H9 (cell line): ENCODE measurements around the gene RGS14. TPM values are rescaled to one million over a fixed set of nuclear protein-coding genes. Genes with fewer than 3 reads are reported as not detected.

ENCODE experiments used
- DNase-seq: peaks from one replicate; pipeline ENCODE4 v3.0.0-alpha.2; 2017
- H2AFZ ChIP-seq: one replicate; pipeline ENCODE4 v1.6.1; 2013; ENCODE audit warnings: mild to moderate bottlenecking, low read length, control low read depth, moderate library complexity
- H2AK5ac ChIP-seq: 2 replicates; pipeline ENCODE4 v1.6.1; 2013; ENCODE audit warnings: low read length, control low read depth, mixed read lengths; ENCODE audit not compliant: insufficient read length
- H2BK120ac ChIP-seq: one replicate; pipeline ENCODE4 v1.6.1; 2013; ENCODE audit warnings: low read depth, mild to moderate bottlenecking, low read length, control low read depth, inconsistent platforms; ENCODE audit not compliant: poor library complexity, severe bottlenecking
- H2BK12ac ChIP-seq: 2 replicates; pipeline ENCODE4 v1.6.1; 2013; ENCODE audit warnings: low read length, control low read depth, mixed read lengths, low read depth; ENCODE audit not compliant: insufficient read length
- H2BK15ac ChIP-seq: 2 replicates; pipeline ENCODE4 v1.6.1; 2013; ENCODE audit warnings: low read depth, low read length, control low read depth
- H2BK20ac ChIP-seq: one replicate; pipeline ENCODE4 v1.6.1; 2013; ENCODE audit warnings: low read depth, mild to moderate bottlenecking, low read length, control low read depth, inconsistent platforms; ENCODE audit not compliant: poor library complexity, severe bottlenecking
- H2BK5ac ChIP-seq: 2 replicates; pipeline ENCODE4 v1.6.1; 2013; ENCODE audit warnings: low read length, control low read depth, mixed read lengths; ENCODE audit not compliant: insufficient read length
- H3K14ac ChIP-seq: 2 replicates; pipeline ENCODE4 v1.6.1; 2013; ENCODE audit warnings: low read length, control low read depth; ENCODE audit not compliant: insufficient read depth
- H3K18ac ChIP-seq: 2 replicates; pipeline ENCODE4 v1.6.1; 2013; ENCODE audit warnings: low read depth, mild to moderate bottlenecking, mixed read lengths, low read length, control low read depth; ENCODE audit not compliant: insufficient read length
- H3K23ac ChIP-seq: 2 replicates; pipeline ENCODE4 v1.6.1; 2013; ENCODE audit warnings: low read length, control low read depth, mixed read lengths, low read depth; ENCODE audit not compliant: insufficient read length
- H3K23me2 ChIP-seq: 2 replicates; pipeline ENCODE4 v1.6.1; 2013; ENCODE audit warnings: low read depth, mild to moderate bottlenecking, mixed read lengths, low read length, control low read depth; ENCODE audit not compliant: insufficient read length, poor library complexity, severe bottlenecking
- H3K27ac ChIP-seq: 2 replicates; pipeline ENCODE4 v1.5.1; 2013; ENCODE audit warnings: low read length, control low read depth, mixed read lengths, low read depth; ENCODE audit not compliant: insufficient read length
- H3K27me3 ChIP-seq: 2 replicates; pipeline ENCODE4 v1.6.1; 2013; ENCODE audit warnings: low read length, control low read depth, inconsistent platforms; ENCODE audit not compliant: insufficient read depth
- H3K4ac ChIP-seq: 2 replicates; pipeline ENCODE4 v1.6.1; 2013; ENCODE audit warnings: low read depth, mild to moderate bottlenecking, control low read depth, inconsistent platforms, low read length, moderate library complexity
- H3K4me1 ChIP-seq: 2 replicates; pipeline ENCODE4 v1.6.1; 2013; ENCODE audit warnings: low read length, control low read depth, inconsistent platforms; ENCODE audit not compliant: insufficient read depth
- H3K4me2 ChIP-seq: 2 replicates; pipeline ENCODE4 v1.6.1; 2013; ENCODE audit warnings: low read length, control low read depth, mixed read lengths; ENCODE audit not compliant: insufficient read length, insufficient read depth
- H3K56ac ChIP-seq: 2 replicates; pipeline ENCODE4 v1.6.1; 2013; ENCODE audit warnings: low read depth, mild to moderate bottlenecking, mixed read lengths, low read length, control low read depth; ENCODE audit not compliant: insufficient read length
- H3K79me1 ChIP-seq: 2 replicates; pipeline ENCODE4 v1.6.1; 2013; ENCODE audit warnings: low read depth, mild to moderate bottlenecking, moderate library complexity, low read length, control low read depth, inconsistent platforms; ENCODE audit not compliant: insufficient read depth, poor library complexity, severe bottlenecking
- H3K79me2 ChIP-seq: 2 replicates; pipeline ENCODE4 v1.6.1; 2013; ENCODE audit warnings: low read length, control low read depth, inconsistent platforms; ENCODE audit not compliant: insufficient read depth
- H3K9ac ChIP-seq: 2 replicates; pipeline ENCODE4 v1.6.1; 2013; ENCODE audit warnings: low read length, control low read depth, mixed read lengths; ENCODE audit not compliant: insufficient read length; ENCODE audit errors: extremely low read depth
- H3K9me3 ChIP-seq: one replicate; pipeline ENCODE4 v1.6.1; 2013; ENCODE audit warnings: low read depth, low read length, inconsistent platforms; ENCODE audit not compliant: control insufficient read depth
- H3T11ph ChIP-seq: one replicate; pipeline ENCODE4 v1.6.1; 2013; ENCODE audit warnings: mild to moderate bottlenecking, low read length, control low read depth, inconsistent platforms
- H4K20me1 ChIP-seq: one replicate; pipeline ENCODE4 v1.6.1; 2013; ENCODE audit not compliant: control insufficient read depth, insufficient read length, insufficient read depth
- H4K5ac ChIP-seq: 2 replicates; pipeline ENCODE4 v1.6.1; 2013; ENCODE audit warnings: low read depth, mild to moderate bottlenecking, mixed read lengths, low read length, control low read depth; ENCODE audit not compliant: insufficient read length
- H4K8ac ChIP-seq: replicated peaks from 2 replicates; pipeline ENCODE4 v1.6.1; 2013; ENCODE audit warnings: low read length, control low read depth, mixed read lengths, low read depth; ENCODE audit not compliant: insufficient read length
- H4K91ac ChIP-seq: 2 replicates; pipeline ENCODE4 v1.6.1; 2013; ENCODE audit warnings: low read depth, mild to moderate bottlenecking, moderate library complexity, mixed read lengths, low read length, control low read depth; ENCODE audit not compliant: insufficient read length
- H3K27ac Mint-ChIP-seq, 3 experiments: 2 replicates in 2 of 3; 3 replicates in 1 of 3; pipeline ENCODE4 v1.8.0; 2020 to 2021; ENCODE audit warnings: mixed read lengths in 3 of 3, mild to moderate bottlenecking in 1 of 3, moderate library complexity in 1 of 3
- H3K27me3 Mint-ChIP-seq: 2 replicates; pipeline ENCODE4 v1.8.0; 2021; ENCODE audit warnings: low read depth, mild to moderate bottlenecking, moderate library complexity, mixed read lengths
- H3K36me3 Mint-ChIP-seq, 3 experiments: 2 replicates in 2 of 3; 3 replicates in 1 of 3; pipeline ENCODE4 v1.8.0; 2020 to 2021; ENCODE audit warnings: low read depth in 3 of 3, mixed read lengths in 3 of 3; ENCODE audit not compliant: insufficient read depth in 1 of 3
- H3K4me1 Mint-ChIP-seq, 2 experiments: 2 replicates each; pipeline ENCODE4 v1.8.0; 2020; ENCODE audit warnings: mixed read lengths in 2 of 2
- H3K4me3 Mint-ChIP-seq, 2 experiments: 2 replicates in 1 of 2; 3 replicates in 1 of 2; pipeline ENCODE4 v1.8.0; 2020 to 2021; ENCODE audit warnings: mild to moderate bottlenecking in 2 of 2, mixed read lengths in 2 of 2, moderate library complexity in 1 of 2
- H3K9me3 Mint-ChIP-seq, 2 experiments: 2 replicates in 1 of 2; 3 replicates in 1 of 2; pipeline ENCODE4 v1.8.0; 2020; ENCODE audit warnings: mild to moderate bottlenecking in 2 of 2, mixed read lengths in 2 of 2, moderate library complexity in 1 of 2
- WGBS: extraction: QIAGEN DNeasy Blood & Tissue Kit; methylation state at CpG from one replicate; pipeline ENCODE4 v1.1.7; 2013; ENCODE audit warnings: missing lambda C conversion rate, low lambda C conversion rate, mixed read lengths; ENCODE audit not compliant: insufficient read length; ENCODE audit errors: extremely low coverage; 5-methylcytosine and 5-hydroxymethylcytosine counted together
- total RNA-seq: library from RNA; stranded (reverse); gene quantifications from 2 replicates; pipeline ENCODE4 v1.2.1, GENCODE V29; 2021
- TF ChIP-seq, protein P1 (sequence below): fragments of 200-600 bp; sonication (generic); conservative IDR thresholded peaks from 3 replicates; pipeline ENCODE4 v1.8.0; 2021; ENCODE audit warnings: antibody characterized with exemption, mild to moderate bottlenecking

RGS14 gene
- total RNA-seq, 1 experiment from 2014 or later = 12.3 TPM

DNA sequence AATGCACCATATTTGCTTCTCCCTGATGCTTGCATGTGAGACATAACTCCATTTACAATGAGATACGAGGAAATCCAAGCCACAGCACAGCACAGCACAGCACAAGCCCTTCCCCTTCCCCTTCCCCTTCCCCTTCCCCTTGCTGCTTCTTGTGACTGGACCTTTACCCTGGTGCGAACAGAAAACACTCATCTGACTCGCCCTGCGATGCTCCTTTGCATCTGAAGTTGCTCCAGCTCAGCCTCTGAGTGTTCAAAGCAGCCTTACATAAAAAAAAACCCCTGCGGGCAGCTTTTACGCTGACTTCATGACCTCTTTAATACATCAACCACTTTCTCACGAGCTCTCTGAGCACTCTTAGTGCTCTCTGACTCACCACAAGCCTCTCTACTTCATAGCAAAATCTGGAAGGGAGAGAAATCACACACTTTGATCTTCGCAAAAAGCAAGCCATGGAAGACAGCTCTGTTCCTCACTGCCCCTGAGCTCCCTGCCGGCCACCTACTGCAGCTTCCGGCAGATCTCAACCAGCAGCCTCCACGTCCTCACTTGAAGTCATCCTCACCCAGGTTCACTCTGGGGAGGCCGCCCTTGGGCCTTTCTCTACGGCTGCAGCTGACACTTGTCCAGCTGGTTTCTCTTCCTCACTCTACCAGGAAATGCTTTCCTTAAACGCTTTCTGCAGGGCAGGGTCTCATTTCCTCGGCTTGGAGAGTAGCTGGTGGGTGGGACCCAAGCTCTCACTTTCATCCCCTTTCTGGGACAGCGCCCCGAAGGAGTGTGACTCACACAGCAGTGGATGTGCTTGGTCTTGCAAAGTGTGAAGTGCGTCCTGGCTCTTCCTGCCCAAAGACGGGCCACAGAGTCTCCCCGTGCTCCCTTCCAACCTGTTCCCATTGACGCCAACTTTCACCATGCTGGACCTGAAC lies 31.8 kb downstream of the RGS14 start:
- Mint-ChIP-seq H3K4me1 (peaks cover 21 to 28% of the 10 kb centered on the region in 2 experiments), H3K4me3 (no peak overlapping the region), H3K27me3 (peaks cover 59% of the 10 kb centered on the region), H3K36me3 (no peaks in the 10 kb centered on the region), H3K27ac (no peak overlapping the region), H3K9me3 (no peaks in the 10 kb centered on the region)
- Histone ChIP-seq H2AFZ (no peak overlapping the region), H3K27ac (no peak overlapping the region), H3K9ac (no peak overlapping the region), H3K27me3 (no peaks in the 10 kb centered on the region; the same call in 1 of the 2 replicates), H3K4me1 (no peaks in the 10 kb centered on the region), H3K23me2 (no peaks in the 10 kb centered on the region), H3T11ph (no peak overlapping the region), H3K56ac (no peak overlapping the region), H2BK20ac (no peak overlapping the region), H3K9me3 (no peaks in the 10 kb centered on the region), H3K14ac (no peak overlapping the region), H4K20me1 (no peaks in the 10 kb centered on the region), H2BK120ac (no peak overlapping the region), H3K79me2 (no peaks in the 10 kb centered on the region), H2AK5ac (no peak overlapping the region), H4K91ac (no peak overlapping the region), H4K8ac (no peak overlapping the region), H2BK12ac (no peak overlapping the region), H3K79me1 (no peaks in the 10 kb centered on the region), H4K5ac (no peak overlapping the region), H3K18ac (no peak overlapping the region), H3K23ac (no peak overlapping the region), H2BK5ac (no peak overlapping the region), H3K4ac (no peak overlapping the region), H2BK15ac (no peak overlapping the region), H3K4me2 (no peak overlapping the region)
- peak; percentile 42 for DNase-seq
- WGBS = no CpG with 5 or more reads among the region's 21 CpGs
- TF ChIP-seq, protein P1, sequence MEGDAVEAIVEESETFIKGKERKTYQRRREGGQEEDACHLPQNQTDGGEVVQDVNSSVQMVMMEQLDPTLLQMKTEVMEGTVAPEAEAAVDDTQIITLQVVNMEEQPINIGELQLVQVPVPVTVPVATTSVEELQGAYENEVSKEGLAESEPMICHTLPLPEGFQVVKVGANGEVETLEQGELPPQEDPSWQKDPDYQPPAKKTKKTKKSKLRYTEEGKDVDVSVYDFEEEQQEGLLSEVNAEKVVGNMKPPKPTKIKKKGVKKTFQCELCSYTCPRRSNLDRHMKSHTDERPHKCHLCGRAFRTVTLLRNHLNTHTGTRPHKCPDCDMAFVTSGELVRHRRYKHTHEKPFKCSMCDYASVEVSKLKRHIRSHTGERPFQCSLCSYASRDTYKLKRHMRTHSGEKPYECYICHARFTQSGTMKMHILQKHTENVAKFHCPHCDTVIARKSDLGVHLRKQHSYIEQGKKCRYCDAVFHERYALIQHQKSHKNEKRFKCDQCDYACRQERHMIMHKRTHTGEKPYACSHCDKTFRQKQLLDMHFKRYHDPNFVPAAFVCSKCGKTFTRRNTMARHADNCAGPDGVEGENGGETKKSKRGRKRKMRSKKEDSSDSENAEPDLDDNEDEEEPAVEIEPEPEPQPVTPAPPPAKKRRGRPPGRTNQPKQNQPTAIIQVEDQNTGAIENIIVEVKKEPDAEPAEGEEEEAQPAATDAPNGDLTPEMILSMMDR = no peak
